Adrenal gland (tissue), 12 donors: ENCODE data around the gene RPUSD4. TPM values are rescaled to one million over a fixed set of nuclear protein-coding genes. Genes with fewer than 3 reads are reported as not detected.

Experiments used
- DNase-seq, 7 donors: peaks; one replicate each; pipeline ENCODE4 v3.0.0-alpha.2; 2019 to 2020
- H3K27ac ChIP-seq, 5 donors: fragments of 200-600 bp; sonication (generic) in 4 of 5; 1 replicate in 3 of 5; 2 replicates in 2 of 5; pipeline versions ENCODE4 v1.5.1 to v1.8.0; 2016 to 2020; ENCODE audit warnings: mild to moderate bottlenecking in 1 of 5
- H3K27me3 ChIP-seq: fragments of 200-600 bp; 2 replicates; pipeline ENCODE4 v1.8.0; 2021
- H3K36me3 ChIP-seq, 2 donors: fragments of 200-600 bp; replicated peaks in 1 of 2; 1 replicate in 1 of 2; 2 replicates in 1 of 2; pipeline versions ENCODE4 v1.5.1 to v1.8.0; 2018 to 2022
- H3K4me1 ChIP-seq, 2 donors: fragments of 200-600 bp; replicated peaks in 1 of 2; 1 replicate in 1 of 2; 2 replicates in 1 of 2; pipeline versions ENCODE4 v1.5.1 to v1.8.0; 2018 to 2021
- H3K4me3 ChIP-seq, 4 donors: fragments of 200-600 bp; sonication (generic) in 3 of 4; one replicate each; pipeline ENCODE4 v1.5.1; 2016 to 2018
- H3K9me3 ChIP-seq, 3 donors: fragments of 200-600 bp; sonication (generic) in 1 of 3; replicated peaks in 1 of 3; 1 replicate in 2 of 3; 2 replicates in 1 of 3; pipeline versions ENCODE4 v1.5.1 to v1.8.0; 2016 to 2021
- POLR2A ChIP-seq, 2 donors: fragments of 450-650 bp; IDR thresholded peaks; one replicate each; pipeline ENCODE4 v1.6.1; 2017; ENCODE audit warnings: antibody characterized with exemption in 2 of 2, mild to moderate bottlenecking in 2 of 2, moderate library complexity in 1 of 2
- WGBS, 4 donors: extraction: QIAGEN DNeasy Blood & Tissue Kit in 2 of 4; methylation state at CpG; one replicate each; pipeline versions ENCODE4 v1.1.5 to v1.1.7; 2013 to 2017; 5-methylcytosine and 5-hydroxymethylcytosine counted together
- intact Hi-C, 2 donors: fragments of 100-400 bp; cut with DNase I; formaldehyde crosslinking; loops; one replicate each; pipeline versions ENCODE4 v1.14.1 to v1.15.0; 2022 to 2023
- polyA plus RNA-seq, 3 donors: library from polyadenylated mRNA; stranded (reverse); fragments of 200-250 nt in 2 of 3; fragments of 350-450 nt in 1 of 3; fragmentation: Illumina TruSeq in 1 of 3; extraction: RNeasy Lipid Tissue Mini Kit (QIAGEN cat#74804) in 1 of 3; gene quantifications; one replicate each; pipeline ENCODE4 v1.2.3, GENCODE V29; 2013 to 2014
- total RNA-seq, 9 donors: library from RNA; depleted of rRNA in 4 of 9; stranded (reverse); fragments of >200 nt in 4 of 9; fragments of 120-200 nt in 1 of 9; fragmentation: NEBNext Ultra II Directional in 1 of 9; extraction: Animal tissue kit (Norgen Biotek cat#: 25700) in 1 of 9; gene quantifications; one replicate each; pipeline versions ENCODE4 v1.1.0 to v1.2.4, GENCODE V29; 2013 to 2023
- TF ChIP-seq, protein P1 (sequence below), 6 experiments: fragments of 450-650 bp in 4 of 6; fragments of 200-600 bp in 2 of 6; sonication (generic) in 1 of 6; IDR thresholded peaks; 1 replicate in 5 of 6; 2 replicates in 1 of 6; pipeline versions ENCODE4 v1.5.1 to v1.8.0; 2016 to 2021; ENCODE audit warnings: antibody characterized with exemption in 6 of 6, mild to moderate bottlenecking in 2 of 6, moderate library complexity in 1 of 6
- donor health status: healthy with polysubstance abuse.
- donor health status: Bipolar disorder and iron deficiency.
- donor health status: DM: yes; HTN: yes; CAD: no.
- donor health status: DM: no; HTN: no; CAD: no.
- donor health status: DM: no; HTN: no; CAD: no.
- donor health status: DM: yes; HTN: yes; CAD: no.

RPUSD4 gene
- total and polyA plus RNA-seq, 12 donors = 10.6 to 27.5 (median 19.5) TPM

DNA sequence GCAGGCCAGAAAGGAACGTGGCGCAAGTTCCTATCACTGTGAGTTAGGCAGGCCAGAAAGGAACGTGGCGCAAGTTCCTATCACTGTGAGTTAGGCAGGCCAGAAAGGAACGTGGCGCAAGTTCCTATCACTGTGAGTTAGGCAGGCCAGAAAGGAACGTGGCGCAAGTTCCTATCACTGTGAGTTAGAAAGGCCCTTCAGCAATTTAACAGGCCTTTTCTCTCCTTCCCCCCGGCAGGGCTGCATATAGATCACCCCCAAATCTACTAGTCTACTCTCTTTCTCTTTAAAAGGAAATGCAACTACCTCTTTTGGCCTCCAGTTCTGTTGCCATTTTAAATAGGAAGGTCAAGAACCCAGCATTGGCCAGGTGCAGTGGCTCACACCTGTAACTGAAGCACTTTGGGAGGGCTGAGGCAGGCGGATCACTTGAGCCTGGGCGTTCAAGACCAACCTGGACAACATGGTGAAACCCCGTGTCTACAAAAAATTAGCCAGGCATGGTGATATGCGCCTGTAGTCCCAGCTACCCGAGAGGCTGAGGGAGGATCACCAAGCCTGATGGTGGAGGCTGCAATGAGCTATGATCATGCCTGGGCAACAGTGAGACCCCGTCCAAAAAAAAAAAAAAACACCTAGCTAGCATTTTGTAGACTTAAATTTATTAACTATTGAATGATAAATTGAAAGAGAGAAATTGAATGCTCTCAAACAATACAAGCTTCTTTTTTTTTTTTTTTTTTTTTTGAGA, 15.1 kb upstream of the RPUSD4 start:
- intact Hi-C loops = no loop called here
- Histone ChIP-seq H3K4me3 (no peak overlapping the region), H3K27me3 (no peaks in the 10 kb centered on the region), H3K36me3 (peaks cover 0 to 3% of the 10 kb centered on the region in 2 donors), H3K27ac (no peak overlapping the region), H3K9me3 (no peaks in the 10 kb centered on the region), H3K4me1 (no peaks in the 10 kb centered on the region)
- no peak for DNase-seq
- WGBS, 4 donors = 96 to 98% (median 96%) methylated on average over 7 to 11 of the region's 15 CpGs
- TF ChIP-seq, protein P1, sequence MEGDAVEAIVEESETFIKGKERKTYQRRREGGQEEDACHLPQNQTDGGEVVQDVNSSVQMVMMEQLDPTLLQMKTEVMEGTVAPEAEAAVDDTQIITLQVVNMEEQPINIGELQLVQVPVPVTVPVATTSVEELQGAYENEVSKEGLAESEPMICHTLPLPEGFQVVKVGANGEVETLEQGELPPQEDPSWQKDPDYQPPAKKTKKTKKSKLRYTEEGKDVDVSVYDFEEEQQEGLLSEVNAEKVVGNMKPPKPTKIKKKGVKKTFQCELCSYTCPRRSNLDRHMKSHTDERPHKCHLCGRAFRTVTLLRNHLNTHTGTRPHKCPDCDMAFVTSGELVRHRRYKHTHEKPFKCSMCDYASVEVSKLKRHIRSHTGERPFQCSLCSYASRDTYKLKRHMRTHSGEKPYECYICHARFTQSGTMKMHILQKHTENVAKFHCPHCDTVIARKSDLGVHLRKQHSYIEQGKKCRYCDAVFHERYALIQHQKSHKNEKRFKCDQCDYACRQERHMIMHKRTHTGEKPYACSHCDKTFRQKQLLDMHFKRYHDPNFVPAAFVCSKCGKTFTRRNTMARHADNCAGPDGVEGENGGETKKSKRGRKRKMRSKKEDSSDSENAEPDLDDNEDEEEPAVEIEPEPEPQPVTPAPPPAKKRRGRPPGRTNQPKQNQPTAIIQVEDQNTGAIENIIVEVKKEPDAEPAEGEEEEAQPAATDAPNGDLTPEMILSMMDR (IDR thresholded peaks at IDR 0.05) = no peak
- no peak for TF ChIP-seq POLR2A (IDR thresholded peaks at IDR 0.05)

DNA sequence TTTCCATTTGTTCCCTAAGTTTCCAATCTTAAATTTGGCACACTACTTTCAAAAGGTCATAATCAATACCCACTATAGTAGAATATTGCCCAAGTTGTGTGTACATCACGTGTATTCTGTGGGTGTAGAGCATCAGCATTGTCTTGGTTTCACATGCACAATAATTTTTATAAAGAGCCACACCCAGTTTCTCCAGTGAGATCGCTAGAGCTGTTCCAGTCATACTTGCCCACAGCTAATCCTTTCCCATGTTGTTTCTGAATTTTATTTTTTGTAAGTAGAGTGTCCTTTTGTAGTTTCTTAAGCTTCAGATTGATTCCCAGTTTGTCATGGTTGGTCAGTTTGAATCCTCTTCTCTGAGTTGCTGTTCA, 13.8 kb upstream of the RPUSD4 start:
- intact Hi-C loops = no loop called here

DNA sequence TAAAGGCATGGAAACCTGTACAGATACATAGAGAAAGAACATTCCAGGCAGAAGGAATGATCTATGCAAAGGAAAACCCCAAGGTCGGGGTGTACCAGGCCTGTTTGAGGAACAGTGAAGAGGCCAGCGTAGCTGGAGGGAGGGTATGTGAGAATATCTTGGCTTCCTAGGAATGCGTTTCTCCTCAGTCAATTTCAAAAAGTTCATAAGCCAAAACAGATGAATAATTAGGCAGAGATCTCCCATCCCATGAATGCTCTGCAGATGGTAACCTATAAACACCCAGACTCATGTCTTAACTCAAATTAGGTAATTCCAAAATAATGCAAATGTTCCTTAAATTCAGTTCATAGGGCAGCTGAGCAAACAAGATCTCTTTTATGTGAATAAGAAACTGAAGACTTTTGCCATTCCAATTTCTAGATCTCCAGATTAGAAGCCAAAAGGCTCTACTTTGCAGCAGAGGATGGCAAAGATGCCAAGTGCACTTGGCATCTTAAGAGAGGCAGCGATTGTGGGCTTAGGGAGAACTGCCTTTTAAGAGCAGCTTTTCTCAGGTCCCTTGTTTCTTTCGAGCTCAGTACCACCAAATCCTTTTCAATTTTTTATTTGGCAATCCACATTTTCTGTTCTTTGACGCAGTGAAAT, 13.3 kb upstream of the RPUSD4 start:
- intact Hi-C loops = no loop called here
- Histone ChIP-seq H3K4me1 (no peaks in the 10 kb centered on the region), H3K36me3 (peaks cover 0 to 2% of the 10 kb centered on the region in 2 donors), H3K4me3 (no peak overlapping the region), H3K27me3 (no peaks in the 10 kb centered on the region), H3K27ac (no peak overlapping the region), H3K9me3 (no peaks in the 10 kb centered on the region)
- TF ChIP-seq, protein P1 (IDR thresholded peaks at IDR 0.05) = no peak
- no peak for TF ChIP-seq POLR2A (IDR thresholded peaks at IDR 0.05)
- DNase-seq = no peak
- 91 to 95% (median 93%) methylated on average over 6 of the region's 6 CpGs for WGBS, 4 donors

More for the DNA sequence above, 13.8 kb upstream of the RPUSD4 start:
- H3K4me3 ChIP-seq = no peak overlapping the region
- no peaks in the 10 kb centered on the region for H3K4me1 ChIP-seq
- no peaks in the 10 kb centered on the region for H3K27me3 ChIP-seq
- H3K27ac ChIP-seq = no peak overlapping the region
- WGBS, 4 donors = 91 to 96% (median 93%) methylated on average over 2 of the region's 2 CpGs
- TF ChIP-seq, protein P1 (IDR thresholded peaks at IDR 0.05) = no peak
- no peak for TF ChIP-seq POLR2A (IDR thresholded peaks at IDR 0.05)
- DNase-seq = no peak
- H3K9me3 ChIP-seq = no peaks in the 10 kb centered on the region
- peaks cover 0 to 3% of the 10 kb centered on the region in 2 donors for H3K36me3 ChIP-seq

DNA sequence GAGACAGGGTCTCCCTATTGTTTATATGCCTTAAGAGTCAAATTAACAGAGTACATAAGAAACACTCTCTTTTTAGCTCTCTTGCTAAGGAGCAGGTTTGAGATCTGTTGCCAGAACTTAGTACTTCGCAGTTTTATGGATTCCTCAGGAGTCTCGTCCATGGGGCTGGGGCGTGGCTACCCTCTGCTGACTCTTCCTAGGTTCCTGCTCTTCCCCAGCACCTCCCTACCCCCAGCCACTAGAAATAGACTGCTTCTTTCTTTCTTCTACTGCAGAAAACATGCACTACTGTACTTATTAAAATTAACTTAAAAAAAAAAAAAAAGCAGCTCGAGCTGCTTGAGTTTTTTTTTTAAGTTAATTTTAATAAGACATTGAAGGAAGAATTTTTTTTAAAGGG, 8.1 kb upstream of the RPUSD4 start:
- TF ChIP-seq POLR2A (IDR thresholded peaks at IDR 0.05) = no peak
- TF ChIP-seq, protein P1 (IDR thresholded peaks at IDR 0.05) = no peak
- Histone ChIP-seq H3K4me1 (peaks cover 0 to 7% of the 10 kb centered on the region in 2 donors), H3K27me3 (no peaks in the 10 kb centered on the region), H3K9me3 (no peaks in the 10 kb centered on the region), H3K4me3 (no peak overlapping the region), H3K36me3 (no peaks in the 10 kb centered on the region), H3K27ac (no peak overlapping the region)
- DNase-seq = no peak
- WGBS, 4 donors = 59 to 65% (median 61%) methylated on average over 4 of the region's 4 CpGs
- intact Hi-C loops = loop anchor here in 1 of 2 donors (10.0 kb wide), 1 partner anchor 45 kb away; the partner anchor contains the start of genes FOXRED1 and SRPRA
